Activated naive CD8-positive, alpha-beta T cell treated with anti-CD3 and anti-CD28 coated beads, Interleukin-2, amount 10 ng/mL, durations not matched to agents 7 days and 5 days (primary cell): ENCODE results near the gene SLC25A45. TPM values are rescaled to one million over a fixed set of nuclear protein-coding genes. Genes with fewer than 3 reads are reported as not detected.
"Not testable (repeated sequence)": the region's sequence is repeated elsewhere in the genome, so short reads cannot be mapped to it uniquely, and the experiment has no call there.

Source experiments
- ATAC-seq: fragments of 150-1000 bp; cut with Tn5 transposase; one replicate; pipeline ENCODE4 v1.10.0; 2021; ENCODE audit warnings: low read depth, moderate library complexity
- POLR2A ChIA-PET: fragments of 350-600 bp; sonication (Branson Sonifier 250); formaldehyde crosslinking; loops from one replicate; lab custom pipeline; 2021; ENCODE audit warnings: antibody characterized with exemption; lab: Charles Lee
- DNase-seq: peaks from one replicate; pipeline ENCODE4 v3.0.0; 2021
- H3K27ac Mint-ChIP-seq: one replicate; pipeline ENCODE4 v1.8.0; 2022; ENCODE audit warnings: mild to moderate bottlenecking, mixed read lengths
- H3K27me3 Mint-ChIP-seq: one replicate; pipeline ENCODE4 v1.8.0; 2022; ENCODE audit warnings: mild to moderate bottlenecking, moderate library complexity, mixed read lengths
- H3K36me3 Mint-ChIP-seq: one replicate; pipeline ENCODE4 v1.8.0; 2021; ENCODE audit warnings: mild to moderate bottlenecking, mixed read lengths
- H3K4me1 Mint-ChIP-seq: one replicate; pipeline ENCODE4 v1.8.0; 2021; ENCODE audit warnings: mixed read lengths
- H3K4me3 Mint-ChIP-seq: one replicate; pipeline ENCODE4 v1.8.0; 2022; ENCODE audit warnings: mild to moderate bottlenecking, moderate library complexity, mixed read lengths
- H3K9me3 Mint-ChIP-seq: one replicate; pipeline ENCODE4 v1.8.0; 2021; ENCODE audit warnings: mixed read lengths
- total RNA-seq, 2 experiments: library from RNA; stranded (reverse); gene quantifications; one replicate each; pipeline ENCODE4 v1.2.3, GENCODE V29; 2021

The SLC25A45 gene
- total RNA-seq, 2 experiments from 2014 or later, result 25.5 to 29.6 TPM

DNA sequence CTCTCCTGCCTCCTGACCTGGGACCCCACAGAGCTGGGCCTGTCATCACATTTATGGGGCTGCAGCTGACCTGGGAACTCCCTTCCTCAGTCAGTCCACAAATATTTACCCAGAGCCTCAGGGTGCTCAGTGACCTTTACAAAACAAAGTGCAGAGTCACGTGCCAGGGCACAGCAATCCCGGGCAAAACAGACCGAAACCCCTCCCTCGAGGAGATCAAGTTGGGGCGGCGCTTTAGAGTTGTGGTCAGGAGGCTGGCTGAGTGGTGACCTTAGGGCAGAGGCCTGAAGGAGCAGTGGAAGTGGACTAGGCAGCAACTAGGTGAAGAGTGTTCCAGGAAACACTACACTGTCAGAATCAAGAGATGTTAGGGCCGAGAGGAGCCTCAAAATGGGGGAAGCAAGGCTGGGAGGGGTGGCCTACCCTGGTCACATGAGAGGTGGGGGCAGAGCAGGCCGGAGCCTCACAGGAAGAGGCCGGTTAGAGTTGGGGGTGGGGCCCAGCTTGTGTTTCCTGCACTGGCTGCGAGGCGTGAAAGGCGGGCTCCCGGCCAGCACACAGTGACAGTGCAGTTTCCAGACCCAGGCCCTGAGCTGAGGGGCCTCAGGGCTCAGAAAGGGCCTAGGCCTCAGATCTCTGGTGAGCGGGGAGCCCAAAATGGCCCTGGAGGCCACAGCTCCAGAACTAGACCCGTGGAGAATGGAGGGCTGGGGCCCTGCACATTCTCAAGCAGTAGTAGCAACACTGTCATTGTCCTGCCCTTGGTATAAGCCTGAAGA lies 36.4 kb upstream of the SLC25A45 start:
- Mint-ChIP-seq H3K27ac (peak overlapping the region; percentile 100), H3K4me1 (peaks cover 46% of the 10 kb centered on the region), H3K9me3 (no peaks in the 10 kb centered on the region), H3K4me3 (peak overlapping the region; percentile 100), H3K36me3 (peaks cover 13% of the 10 kb centered on the region), H3K27me3 (peaks cover 2% of the 10 kb centered on the region)
- DNase-seq (peak; percentile 86), ATAC-seq (peak; percentile 39)
- POLR2A ChIA-PET, result interaction anchor here (0.7 to 19.6 kb wide), 20 partner anchors 9 to 899 kb away, joined by 3 to 2884 read pairs (median 5); partner anchors contain the start of genes DPF2, FAM89B, FRMD8 and MALAT1

DNA sequence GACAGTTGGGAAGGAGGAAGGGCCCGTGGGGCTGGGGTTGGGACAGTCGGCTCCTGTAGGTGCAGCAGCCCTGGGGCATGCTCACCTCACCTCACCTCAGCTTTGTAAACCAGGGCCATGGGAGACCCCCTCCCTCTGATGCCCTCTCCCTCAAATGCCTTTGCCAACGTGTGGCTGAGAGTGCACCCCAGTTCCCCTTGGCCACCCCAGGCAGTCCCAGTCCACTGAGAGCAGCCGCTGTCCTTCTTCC lies 35.9 kb upstream of the SLC25A45 start:
- peak overlapping the region; percentile 100 for H3K4me3 Mint-ChIP-seq
- DNase-seq (no peak), ATAC-seq (no peak)
- POLR2A ChIA-PET, result interaction anchor here (1.0 to 19.6 kb wide), 13 partner anchors 9 to 899 kb away, joined by 3 to 2884 read pairs (median 6); partner anchors contain the start of genes DPF2, MALAT1 and SLC25A45
- peaks cover 46% of the 10 kb centered on the region for H3K4me1 Mint-ChIP-seq
- H3K36me3 Mint-ChIP-seq, result peaks cover 8% of the 10 kb centered on the region
- peaks cover 2% of the 10 kb centered on the region for H3K27me3 Mint-ChIP-seq
- no peaks in the 10 kb centered on the region for H3K9me3 Mint-ChIP-seq
- H3K27ac Mint-ChIP-seq, result peak overlapping the region; percentile 100

DNA sequence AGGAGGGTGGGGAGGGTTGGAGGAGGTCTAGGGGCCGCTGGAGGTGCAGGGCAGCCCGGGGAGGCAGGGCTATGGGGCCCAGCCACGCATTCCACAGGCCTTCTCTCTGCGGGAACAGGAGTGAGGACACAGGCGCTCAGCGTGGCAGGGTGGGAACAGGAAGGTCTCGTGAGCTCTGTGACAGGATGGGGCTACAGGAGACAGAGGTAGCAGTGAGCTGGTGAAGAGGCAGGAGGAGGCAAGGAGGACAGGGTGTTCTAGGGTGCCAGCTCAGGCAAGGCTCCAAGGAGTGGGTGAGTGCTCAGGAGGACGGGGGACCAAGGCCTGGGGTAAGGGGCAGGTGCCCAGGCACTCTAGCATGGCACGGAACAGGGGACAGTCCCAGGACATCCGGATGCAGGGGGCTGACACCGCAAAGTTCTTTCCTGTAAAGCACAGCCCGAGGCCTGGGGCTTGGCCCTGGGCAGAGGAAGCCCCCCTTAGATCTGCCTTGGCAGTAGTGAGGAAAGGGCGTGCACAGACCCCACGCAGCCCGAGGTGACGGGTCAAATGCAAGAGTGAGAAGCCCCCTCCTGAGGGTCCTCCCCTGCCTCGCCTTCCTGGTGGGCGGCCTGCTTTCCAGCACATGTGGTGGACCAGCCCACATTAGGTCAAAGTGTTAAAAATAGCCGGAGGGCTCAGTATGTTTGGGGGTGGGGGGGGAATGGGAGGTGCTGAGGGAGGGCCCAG lies 35.4 kb upstream of the SLC25A45 start:
- no peaks in the 10 kb centered on the region for H3K9me3 Mint-ChIP-seq
- peaks cover under 1% of the 10 kb centered on the region for H3K27me3 Mint-ChIP-seq
- H3K4me1 Mint-ChIP-seq, result peaks cover 45% of the 10 kb centered on the region
- POLR2A ChIA-PET, result interaction anchor here (0.5 to 19.6 kb wide), 16 partner anchors 10 to 558 kb away, joined by 3 to 2884 read pairs (median 7); partner anchors contain the start of genes DPF2, FRMD8, MALAT1 and SLC25A45
- H3K4me3 Mint-ChIP-seq, result peak overlapping the region; percentile 100
- peak; percentile 3 for ATAC-seq
- peak; percentile 69 for DNase-seq
- H3K27ac Mint-ChIP-seq, result peak overlapping the region; percentile 100
- H3K36me3 Mint-ChIP-seq, result peaks cover 5% of the 10 kb centered on the region

DNA sequence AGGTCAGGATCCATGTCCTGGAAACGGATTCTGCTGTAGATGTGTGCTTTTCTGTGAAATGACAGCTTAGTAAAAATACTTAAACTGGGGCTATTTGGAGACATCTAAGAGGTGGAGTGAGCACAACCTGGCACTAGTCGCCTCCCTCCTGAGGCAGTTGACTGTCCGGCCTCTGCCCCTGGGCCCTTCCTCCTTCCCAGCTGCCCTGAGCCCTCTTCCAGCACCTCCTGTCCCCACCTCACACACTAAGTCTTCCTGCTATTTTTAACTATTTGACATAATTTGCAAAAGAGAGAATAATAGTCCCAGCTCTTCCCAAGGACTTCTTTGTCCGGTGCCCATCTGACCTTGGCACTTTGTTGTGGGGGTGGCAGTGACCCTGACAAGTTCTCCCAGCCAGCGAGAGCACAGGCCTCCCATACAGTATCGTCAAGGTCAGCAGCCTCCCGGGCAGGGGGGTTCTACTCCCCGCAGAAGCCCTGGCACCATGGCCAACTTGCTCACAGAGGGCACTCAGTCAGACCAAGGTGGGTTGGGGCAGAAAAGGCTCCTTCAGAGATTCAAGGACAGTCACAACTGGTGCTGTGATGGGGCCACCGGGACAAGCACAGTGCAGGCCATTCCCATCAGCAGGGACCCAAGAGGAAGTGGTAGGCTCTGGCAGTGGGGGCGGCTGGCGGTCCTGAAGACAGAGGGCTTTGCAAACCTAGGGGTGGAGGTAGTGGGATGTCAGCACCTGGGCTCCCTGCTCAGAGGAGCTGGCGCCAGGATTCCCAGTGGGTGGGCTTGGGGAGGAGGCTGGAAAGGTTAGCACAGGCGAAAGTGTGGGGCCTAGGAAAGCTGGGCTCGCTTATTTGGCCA lies 34.6 kb upstream of the SLC25A45 start:
- Mint-ChIP-seq H3K4me3 (peak overlapping the region; percentile 100), H3K4me1 (peaks cover 41% of the 10 kb centered on the region), H3K36me3 (peaks cover 3% of the 10 kb centered on the region), H3K27ac (peak overlapping the region; percentile 100), H3K9me3 (no peaks in the 10 kb centered on the region), H3K27me3 (no peaks in the 10 kb centered on the region)
- DNase-seq, result peak; percentile 68
- POLR2A ChIA-PET, result interaction anchor here (0.5 to 19.6 kb wide), 15 partner anchors 10 to 556 kb away, joined by 3 to 2884 read pairs (median 7); partner anchors contain the start of genes DPF2, FRMD8, MALAT1 and SLC25A45
- no peak for ATAC-seq

DNA sequence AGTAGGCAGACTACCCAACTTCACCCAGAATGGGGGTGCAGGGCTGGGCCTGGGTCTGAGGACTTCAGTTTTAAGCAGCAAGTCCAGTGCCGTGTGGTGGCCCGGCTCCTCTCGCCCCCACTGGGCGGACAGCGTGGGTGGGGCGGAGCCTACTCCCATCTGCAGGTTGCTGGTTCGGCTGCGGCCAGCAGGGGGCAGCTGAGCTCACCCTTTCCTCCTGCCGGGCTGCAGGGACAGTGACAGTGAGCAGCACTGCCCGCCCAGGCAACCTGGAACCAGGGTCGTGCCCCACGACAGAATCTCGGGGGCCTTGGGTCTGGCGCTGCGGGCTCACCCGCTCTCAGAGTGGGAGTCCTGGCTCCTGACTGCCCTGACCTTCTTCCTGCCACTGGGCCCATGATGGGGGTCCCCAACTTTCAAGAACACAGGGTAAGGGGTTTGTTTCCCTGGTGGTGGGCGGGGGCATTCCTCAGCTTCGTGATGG lies 33.9 kb upstream of the SLC25A45 start:
- H3K27me3 Mint-ChIP-seq, result no peaks in the 10 kb centered on the region
- DNase-seq (peak; percentile 95), ATAC-seq (peak; percentile 25)
- H3K9me3 Mint-ChIP-seq, result no peaks in the 10 kb centered on the region
- POLR2A ChIA-PET, result interaction anchor here (0.5 to 19.6 kb wide), 13 partner anchors 11 to 151 kb away, joined by 3 to 2884 read pairs (median 9); partner anchors contain the start of genes FRMD8, MALAT1 and SLC25A45
- peak overlapping the region; percentile 100 for H3K27ac Mint-ChIP-seq
- peaks cover 41% of the 10 kb centered on the region for H3K4me1 Mint-ChIP-seq
- H3K36me3 Mint-ChIP-seq, result peaks cover 3% of the 10 kb centered on the region
- peak overlapping the region; percentile 100 for H3K4me3 Mint-ChIP-seq

DNA sequence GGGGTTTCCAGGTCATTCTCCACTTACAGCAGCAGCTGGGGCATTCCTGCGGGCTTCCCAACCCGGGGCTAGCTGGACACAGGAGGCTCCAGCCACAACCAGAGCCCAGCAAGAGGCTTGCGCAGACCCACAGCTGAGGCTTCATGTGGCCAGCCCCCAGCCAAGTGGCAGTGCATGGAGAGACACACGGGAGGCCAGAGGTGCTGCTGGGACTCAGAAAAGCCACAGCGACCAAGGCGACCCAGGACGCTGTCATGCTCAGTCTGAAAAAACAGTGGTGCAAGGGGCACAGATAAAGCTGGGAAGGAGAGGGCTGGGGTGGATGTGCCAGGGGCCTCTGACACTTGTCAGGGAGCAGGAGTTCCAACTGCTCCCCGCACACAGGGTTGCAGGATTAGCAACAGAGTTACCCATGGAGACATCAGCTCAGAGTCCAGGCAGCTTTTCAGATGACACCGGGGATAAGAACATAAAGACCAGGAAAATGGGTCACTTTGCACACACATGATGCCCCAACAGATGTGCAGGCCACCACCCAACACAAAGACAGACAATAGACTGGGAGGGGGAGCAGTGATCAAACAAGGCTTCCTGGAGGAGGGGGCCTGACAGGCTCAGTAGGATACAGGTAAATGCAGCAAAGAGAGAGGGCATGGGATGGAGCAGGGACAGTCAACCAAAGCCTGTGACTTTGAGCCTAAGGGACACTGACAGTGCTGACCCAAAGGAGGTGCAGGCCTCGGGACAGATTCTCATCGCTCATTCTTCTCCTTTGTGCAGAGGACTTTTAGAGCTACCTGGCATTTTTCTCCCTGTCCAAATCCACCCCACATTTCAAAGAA lies 33.3 kb upstream of the SLC25A45 start:
- DNase-seq, result peak; percentile 27
- H3K9me3 Mint-ChIP-seq, result no peaks in the 10 kb centered on the region
- no peak for ATAC-seq
- H3K4me3 Mint-ChIP-seq, result peak overlapping the region; percentile 100
- H3K27ac Mint-ChIP-seq, result peak overlapping the region; percentile 100
- peaks cover 36% of the 10 kb centered on the region for H3K4me1 Mint-ChIP-seq
- no peaks in the 10 kb centered on the region for H3K27me3 Mint-ChIP-seq
- POLR2A ChIA-PET, result interaction anchor here (0.5 to 19.6 kb wide), 13 partner anchors 11 to 151 kb away, joined by 3 to 2884 read pairs (median 9); partner anchors contain the start of genes DPF2, FRMD8 and MALAT1
- H3K36me3 Mint-ChIP-seq, result peaks cover 3% of the 10 kb centered on the region

DNA sequence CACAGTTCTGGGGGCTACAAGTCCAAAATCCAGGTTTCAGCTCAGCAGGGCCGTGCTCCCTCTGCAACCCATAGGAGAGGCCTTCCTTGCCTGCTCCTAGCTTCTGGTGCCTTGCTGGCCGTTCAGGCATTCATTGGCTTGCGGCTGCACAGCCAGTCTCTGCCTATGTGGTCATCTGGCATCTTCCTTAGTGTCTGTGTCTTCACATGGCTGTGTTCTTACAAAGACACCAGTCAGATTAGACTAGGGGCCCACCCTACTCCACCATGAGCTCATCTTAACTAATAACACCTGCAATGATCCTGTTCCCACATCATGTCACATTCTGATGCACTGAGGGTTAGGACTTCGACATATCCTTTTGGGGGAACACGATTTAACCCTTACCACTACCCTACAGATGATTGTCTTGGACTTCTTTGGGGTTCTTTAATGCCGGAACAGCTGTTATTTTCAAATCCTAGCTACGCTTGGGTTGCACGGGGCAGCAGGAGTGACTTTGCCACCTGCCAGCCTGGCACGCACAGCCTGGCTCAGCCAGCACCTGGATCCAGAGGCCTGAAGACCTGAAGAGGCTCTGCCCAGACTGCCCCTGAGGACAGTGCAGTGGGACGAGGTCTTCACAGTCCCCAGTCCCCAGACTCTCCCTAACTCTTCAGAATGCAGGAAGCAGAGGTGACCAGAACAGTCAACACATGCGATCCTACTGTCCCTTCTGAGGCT lies 32.5 kb upstream of the SLC25A45 start:
- Mint-ChIP-seq H3K4me3 (no peak overlapping the region), H3K36me3 (peaks cover 3% of the 10 kb centered on the region), H3K27ac (peak overlapping the region; percentile 15), H3K4me1 (peaks cover 32% of the 10 kb centered on the region), H3K9me3 (no peaks in the 10 kb centered on the region), H3K27me3 (no peaks in the 10 kb centered on the region)
- POLR2A ChIA-PET, result interaction anchor here (1.0 to 19.6 kb wide), 6 partner anchors 10 to 85 kb away, joined by 3 to 2884 read pairs (median 77); partner anchors contain the start of genes DPF2, FRMD8 and MALAT1
- no peak for ATAC-seq
- DNase-seq, result peak; percentile 28

DNA sequence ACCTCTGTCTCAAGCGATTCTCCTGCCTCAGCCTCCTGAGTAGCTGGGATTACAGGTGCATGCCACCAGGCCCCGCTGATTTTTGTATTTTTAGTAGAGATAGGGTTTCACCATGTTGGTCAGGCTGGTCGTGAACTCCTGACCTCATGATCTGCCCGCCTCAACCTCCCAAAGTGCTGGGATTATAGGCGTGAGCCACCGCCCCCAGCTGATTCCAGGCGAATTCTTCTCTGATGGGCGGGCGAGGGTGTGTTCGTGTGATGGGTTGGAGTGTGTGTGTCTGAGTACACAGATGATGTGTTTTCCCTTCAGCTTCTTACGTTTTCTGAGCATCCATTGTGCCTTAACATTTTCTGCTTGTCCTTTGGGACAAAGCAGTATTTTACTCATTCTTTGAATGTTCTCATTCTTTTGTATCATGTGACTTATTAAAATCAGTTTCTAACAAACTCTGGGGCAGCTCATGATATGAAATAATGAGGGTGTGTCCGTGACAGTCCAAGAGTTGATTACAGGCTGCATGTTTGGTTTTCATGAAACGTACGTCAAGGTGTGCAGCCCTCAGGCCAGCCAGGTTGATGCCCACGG lies 30.7 kb upstream of the SLC25A45 start:
- POLR2A ChIA-PET, result interaction anchor here (1.0 to 19.6 kb wide), 2 partner anchors 22 to 86 kb away, joined by 3 to 2884 read pairs; partner anchors contain the start of gene MALAT1
- H3K27ac Mint-ChIP-seq, ATAC-seq, H3K27me3 Mint-ChIP-seq, H3K4me3 Mint-ChIP-seq, H3K9me3 Mint-ChIP-seq, H3K36me3 Mint-ChIP-seq: not testable (repeated sequence)
- DNase-seq, result peak; percentile 9
- peaks cover 23% of the 10 kb centered on the region for H3K4me1 Mint-ChIP-seq

DNA sequence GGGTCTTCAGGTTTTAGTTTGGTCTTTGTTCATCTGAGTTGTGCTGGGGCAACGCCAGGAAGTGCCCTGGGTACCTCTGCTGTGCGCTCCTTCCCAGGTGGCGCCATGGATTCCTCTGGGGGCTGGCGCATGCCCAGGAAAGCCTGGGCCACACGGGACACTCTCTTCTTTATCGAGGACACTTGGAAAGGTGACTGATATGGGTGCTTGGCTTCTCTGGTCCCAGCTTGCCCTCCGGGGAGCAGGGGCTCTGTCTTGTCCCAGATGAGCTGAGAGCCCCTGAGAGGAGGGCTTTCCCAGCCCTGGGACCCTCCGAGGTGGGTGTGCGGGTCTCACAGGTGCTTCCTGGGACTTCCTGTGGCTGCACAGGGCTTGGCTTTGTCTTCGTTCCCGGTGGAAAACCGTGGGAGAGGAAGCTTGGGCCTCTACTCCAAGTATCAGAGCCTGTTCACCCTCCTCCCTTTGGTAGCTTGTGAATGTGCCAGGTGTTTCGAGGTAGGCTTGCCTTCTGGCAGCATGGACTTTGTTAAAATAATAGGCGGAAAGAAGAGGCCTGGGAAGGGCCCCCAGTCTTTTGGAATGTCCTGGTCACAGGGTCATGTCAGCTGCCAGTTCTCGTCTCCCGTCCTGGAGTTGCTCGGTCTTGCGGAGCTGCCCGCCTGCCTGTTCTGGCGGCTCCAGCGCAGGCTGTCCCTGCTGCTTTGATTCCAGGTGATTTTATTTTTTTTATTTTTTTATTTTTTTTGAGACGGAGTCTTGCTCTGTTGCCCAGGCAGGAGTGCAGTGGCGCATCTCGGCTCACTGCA lies 30.0 kb upstream of the SLC25A45 start:
- Mint-ChIP-seq H3K36me3 (peaks cover 5% of the 10 kb centered on the region), H3K4me1 (peaks cover 16% of the 10 kb centered on the region), H3K27me3 (no peaks in the 10 kb centered on the region), H3K27ac (no peak overlapping the region), H3K4me3 (no peak overlapping the region), H3K9me3 (no peaks in the 10 kb centered on the region)
- POLR2A ChIA-PET, result interaction anchor here (1.0 to 19.6 kb wide), 2 partner anchors 21 to 87 kb away, joined by 3 to 2884 read pairs; partner anchors contain the start of gene MALAT1
- ATAC-seq, result no peak
- peak; percentile 21 for DNase-seq

DNA sequence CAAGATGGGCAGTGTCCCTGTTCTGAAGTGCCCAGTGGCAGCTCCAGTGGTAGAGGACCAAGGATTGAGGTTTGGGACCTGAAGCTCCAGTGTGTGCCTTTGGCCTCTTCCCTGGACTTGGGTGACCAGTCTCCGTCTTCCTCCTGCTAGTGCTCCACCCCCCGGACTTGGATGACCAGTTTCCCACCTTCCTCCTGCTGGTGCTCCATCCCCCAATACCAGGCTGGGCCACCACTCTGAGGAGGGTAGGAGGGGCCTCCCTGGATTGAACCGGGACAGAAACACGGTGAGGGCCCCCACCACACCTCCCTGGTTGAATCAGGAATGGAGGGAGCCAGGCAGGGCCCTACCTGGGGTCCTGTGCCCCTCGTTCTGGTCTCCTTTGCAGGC lies 29.2 kb upstream of the SLC25A45 start:
- peaks cover 5% of the 10 kb centered on the region for H3K36me3 Mint-ChIP-seq
- no peak for ATAC-seq
- H3K9me3 Mint-ChIP-seq, result no peaks in the 10 kb centered on the region
- no peak overlapping the region for H3K4me3 Mint-ChIP-seq
- H3K27me3 Mint-ChIP-seq, result no peaks in the 10 kb centered on the region
- POLR2A ChIA-PET, result interaction anchor here (19.6 kb wide), 1 partner anchor 88 kb away, joined by 2884 read pairs; the partner anchor contains the start of gene MALAT1
- peak; percentile 20 for DNase-seq
- peaks cover 8% of the 10 kb centered on the region for H3K4me1 Mint-ChIP-seq
- H3K27ac Mint-ChIP-seq, result no peak overlapping the region
